GM23338 (cell line): ENCODE results near the gene VEGFD. TPM values are rescaled to one million over a fixed set of nuclear protein-coding genes. Genes with fewer than 3 reads are reported as not detected.

Source experiments
- ATAC-seq: fragments of 200-7000 bp; cut with Tn5 transposase; 3 replicates; pipeline ENCODE4 v1.9.1; 2020
- DNase-seq: peaks from one replicate; pipeline ENCODE4 v3.0.0-alpha.2; 2015; ENCODE audit warnings: low spot score
- H2AFZ ChIP-seq: fragments of 200-600 bp; sonication (generic); 2 replicates; pipeline ENCODE4 v1.8.0; 2016; ENCODE audit warnings: antibody characterized with exemption, mild to moderate bottlenecking, moderate library complexity
- H3F3A ChIP-seq: fragments of 200-600 bp; sonication (generic); replicated peaks from 2 replicates; pipeline ENCODE4 v1.8.0; 2017; ENCODE audit warnings: antibody characterized with exemption, mixed run types, low read depth
- H3K27ac ChIP-seq: fragments of 200-600 bp; sonication (generic); 2 replicates; pipeline ENCODE4 v1.6.1; 2016; ENCODE audit warnings: low read depth
- H3K27me3 ChIP-seq: fragments of 200-600 bp; sonication (generic); 2 replicates; pipeline ENCODE4 v1.8.0; 2016; ENCODE audit warnings: mild to moderate bottlenecking, mixed run types, moderate library complexity; ENCODE audit not compliant: insufficient read depth
- H3K36me3 ChIP-seq: fragments of 200-600 bp; sonication (generic); 2 replicates; pipeline ENCODE4 v1.8.0; 2016; ENCODE audit warnings: mild to moderate bottlenecking; ENCODE audit not compliant: insufficient read depth
- H3K4me1 ChIP-seq: fragments of 200-600 bp; sonication (generic); 2 replicates; pipeline ENCODE4 v1.8.0; 2016; ENCODE audit warnings: mild to moderate bottlenecking, moderate library complexity; ENCODE audit not compliant: insufficient read depth
- H3K4me2 ChIP-seq: fragments of 200-600 bp; sonication (generic); 2 replicates; pipeline ENCODE4 v1.7.1; 2017; ENCODE audit warnings: mixed run types
- H3K4me3 ChIP-seq: fragments of 200-600 bp; sonication (generic); 2 replicates; pipeline ENCODE4 v1.6.1; 2016; ENCODE audit warnings: mixed run types
- H3K79me2 ChIP-seq: fragments of 200-600 bp; sonication (generic); replicated peaks from 2 replicates; pipeline ENCODE4 v1.8.0; 2017; ENCODE audit warnings: mild to moderate bottlenecking; ENCODE audit not compliant: insufficient read depth
- H3K9me2 ChIP-seq: fragments of 200-600 bp; sonication (generic); 2 replicates; pipeline ENCODE4 v1.8.0; 2017; ENCODE audit not compliant: insufficient read depth
- H4K20me1 ChIP-seq: fragments of 200-600 bp; sonication (generic); replicated peaks from 2 replicates; pipeline ENCODE4 v1.8.0; 2017; ENCODE audit warnings: mild to moderate bottlenecking; ENCODE audit not compliant: insufficient read depth
- H3K27ac Mint-ChIP-seq: 2 replicates; pipeline ENCODE4 v1.8.0; 2020; ENCODE audit warnings: inconsistent platforms, mild to moderate bottlenecking, moderate library complexity, mixed read lengths
- H3K27me3 Mint-ChIP-seq: 3 replicates; pipeline ENCODE4 v1.8.0; 2022; ENCODE audit warnings: low read depth, mild to moderate bottlenecking, moderate library complexity, mixed read lengths, inconsistent platforms; ENCODE audit not compliant: insufficient read depth, poor library complexity
- H3K36me3 Mint-ChIP-seq: 3 replicates; pipeline ENCODE4 v1.8.0; 2021; ENCODE audit warnings: low read depth, mild to moderate bottlenecking, inconsistent platforms, moderate library complexity, mixed read lengths
- H3K4me1 Mint-ChIP-seq: 3 replicates; pipeline ENCODE4 v1.8.0; 2020; ENCODE audit warnings: mild to moderate bottlenecking, inconsistent platforms, mixed read lengths
- H3K4me3 Mint-ChIP-seq: 3 replicates; pipeline ENCODE4 v1.8.0; 2021; ENCODE audit warnings: moderate library complexity, mild to moderate bottlenecking, inconsistent platforms, mixed read lengths
- H3K9me3 Mint-ChIP-seq: 3 replicates; pipeline ENCODE4 v1.8.0; 2020; ENCODE audit warnings: moderate library complexity, mild to moderate bottlenecking, inconsistent platforms, mixed read lengths
- CREB1 ChIP-seq: fragments of 250-450 bp; sonication (Bioruptor Pico); IDR thresholded peaks from 2 replicates; pipeline ENCODE4 v1.5.0; 2020; ENCODE audit warnings: low read depth, mild to moderate bottlenecking, moderate library complexity
- CTCF ChIP-seq, 2 experiments: fragments of 200-600 bp in 1 of 2; sonication (generic) in 1 of 2; conservative IDR thresholded peaks; 2 replicates each; pipeline versions ENCODE4 v1.5.1 to v1.6.1; 2016 to 2017; ENCODE audit warnings: antibody characterized with exemption in 2 of 2, low read depth in 2 of 2, mild to moderate bottlenecking in 2 of 2, moderate library complexity in 1 of 2
- ETS1 ChIP-seq: IDR thresholded peaks from 2 replicates; pipeline ENCODE4 v1.6.1; 2016; ENCODE audit warnings: antibody characterized with exemption
- EZH2 ChIP-seq: fragments of 200-600 bp; sonication (generic); IDR thresholded peaks from one replicate; pipeline ENCODE4 v1.8.0; 2017; ENCODE audit warnings: antibody characterized with exemption, mild to moderate bottlenecking, low read depth; ENCODE audit not compliant: unreplicated experiment
- EZH2phosphoT487 ChIP-seq: fragments of 200-600 bp; sonication (generic); IDR thresholded peaks from one replicate; pipeline ENCODE4 v1.8.1; 2018; ENCODE audit warnings: antibody characterized with exemption; ENCODE audit not compliant: unreplicated experiment
- JUNB ChIP-seq: IDR thresholded peaks from one replicate; pipeline ENCODE4 v1.6.1; 2016; ENCODE audit warnings: antibody characterized with exemption; ENCODE audit not compliant: unreplicated experiment
- NANOG ChIP-seq: IDR thresholded peaks from 2 replicates; pipeline ENCODE4 v1.6.1; 2016; ENCODE audit warnings: antibody characterized with exemption, borderline replicate concordance
- POLR2AphosphoS5 ChIP-seq: IDR thresholded peaks from 2 replicates; pipeline ENCODE4 v1.6.1; 2016; ENCODE audit warnings: antibody characterized with exemption, low read depth
- REST ChIP-seq: IDR thresholded peaks from one replicate; pipeline ENCODE4 v1.6.1; 2018; ENCODE audit warnings: antibody characterized with exemption; ENCODE audit not compliant: unreplicated experiment
- STAT1 ChIP-seq: IDR thresholded peaks from one replicate; pipeline ENCODE4 v1.6.1; 2016; ENCODE audit warnings: antibody characterized with exemption; ENCODE audit not compliant: unreplicated experiment
- ZNF114 ChIP-seq: fragments of 250-450 bp; sonication (Bioruptor Pico); IDR thresholded peaks from 2 replicates; pipeline ENCODE4 v1.5.0; 2020; ENCODE audit warnings: mild to moderate bottlenecking, moderate library complexity
- ZNF331 ChIP-seq: fragments of 250-450 bp; sonication (Bioruptor Pico); IDR thresholded peaks from 2 replicates; pipeline ENCODE4 v1.5.0; 2020; ENCODE audit warnings: low read depth, mild to moderate bottlenecking, moderate library complexity
- ZNF462 ChIP-seq: fragments of 250-450 bp; sonication (Bioruptor Pico); IDR thresholded peaks from 2 replicates; pipeline ENCODE4 v1.5.0; 2020; ENCODE audit warnings: mild to moderate bottlenecking, moderate library complexity
- polyA plus RNA-seq: library from polyadenylated mRNA; unstranded; fragments of >200 nt; fragmentation: Nextera tagmentation; extraction: Ambion mirVana; gene quantifications from 2 replicates; pipeline ENCODE4 v1.2.1, GENCODE V29; 2016
- total RNA-seq: library from RNA; depleted of rRNA; stranded (reverse); fragments of >200 nt; shearing (Covaris generic); gene quantifications from 2 replicates; pipeline ENCODE4 v1.2.3, GENCODE V29; 2014

Gene VEGFD
- total and polyA plus RNA-seq, 2 experiments from 2014 or later, result 0.13 TPM; not detected in 1

- no peaks in the 10 kb centered on the region for H3K4me1 ChIP-seq
- TF ChIP-seq ETS1 (no peak), JUNB (no peak), CREB1 (CRISPR knock-in tag) (no peak), NANOG (no peak), ZNF114 (CRISPR knock-in tag) (no peak), EZH2phosphoT487 (no peak), STAT1 (no peak), CTCF (conservative IDR thresholded peaks at IDR 0.05; ENCODE audit: low read depth in 2 of 2) (no peak), POLR2AphosphoS5 (no peak), ZNF331 (CRISPR knock-in tag) (no peak), ZNF462 (CRISPR knock-in tag) (no peak), EZH2 (no peak), REST (no peak)
- H3K79me2 ChIP-seq, result no peaks in the 10 kb centered on the region
- H3K9me3 Mint-ChIP-seq, result no peaks in the 10 kb centered on the region
- H3K4me1 Mint-ChIP-seq, result peaks cover 11% of the 10 kb centered on the region; the same call in 2 of the 3 replicates
- no peaks in the 10 kb centered on the region for H3F3A ChIP-seq
- H4K20me1 ChIP-seq, result no peaks in the 10 kb centered on the region
- H3K27me3 ChIP-seq, result no peaks in the 10 kb centered on the region
- H3K4me3 ChIP-seq, result no peak overlapping the region
- H3K4me3 Mint-ChIP-seq, result no peak overlapping the region
- DNase-seq (no peak), ATAC-seq (no peak)
- H3K9me2 ChIP-seq, result no peaks in the 10 kb centered on the region
- H3K27me3 Mint-ChIP-seq, result no peaks in the 10 kb centered on the region
- H3K36me3 ChIP-seq, result no peaks in the 10 kb centered on the region
- H3K36me3 Mint-ChIP-seq, result no peaks in the 10 kb centered on the region
- H3K4me2 ChIP-seq, result no peak overlapping the region
- H3K27ac Mint-ChIP-seq, result no peak overlapping the region
- no peak overlapping the region for H3K27ac ChIP-seq
- H2AFZ ChIP-seq, result no peak overlapping the region
Observed at GRCh38 chrX:15298201-15298600, 86.0 kb downstream of the VEGFD start.
